Activated CD4-positive, alpha-beta T cell treated with anti-CD3 and anti-CD28 coated beads, Interleukin-2, amount 50 U/mL, for 48 hours (primary cell): ENCODE results near the gene CPM.
"Not testable (repeated sequence)": the region's sequence is repeated elsewhere in the genome, so short reads cannot be mapped to it uniquely, and the experiment has no call there.

Source experiments
- DNase-seq, 2 experiments: peaks; one replicate each; pipeline ENCODE4 v3.0.0-alpha.2; 2020

The CPM gene

DNA sequence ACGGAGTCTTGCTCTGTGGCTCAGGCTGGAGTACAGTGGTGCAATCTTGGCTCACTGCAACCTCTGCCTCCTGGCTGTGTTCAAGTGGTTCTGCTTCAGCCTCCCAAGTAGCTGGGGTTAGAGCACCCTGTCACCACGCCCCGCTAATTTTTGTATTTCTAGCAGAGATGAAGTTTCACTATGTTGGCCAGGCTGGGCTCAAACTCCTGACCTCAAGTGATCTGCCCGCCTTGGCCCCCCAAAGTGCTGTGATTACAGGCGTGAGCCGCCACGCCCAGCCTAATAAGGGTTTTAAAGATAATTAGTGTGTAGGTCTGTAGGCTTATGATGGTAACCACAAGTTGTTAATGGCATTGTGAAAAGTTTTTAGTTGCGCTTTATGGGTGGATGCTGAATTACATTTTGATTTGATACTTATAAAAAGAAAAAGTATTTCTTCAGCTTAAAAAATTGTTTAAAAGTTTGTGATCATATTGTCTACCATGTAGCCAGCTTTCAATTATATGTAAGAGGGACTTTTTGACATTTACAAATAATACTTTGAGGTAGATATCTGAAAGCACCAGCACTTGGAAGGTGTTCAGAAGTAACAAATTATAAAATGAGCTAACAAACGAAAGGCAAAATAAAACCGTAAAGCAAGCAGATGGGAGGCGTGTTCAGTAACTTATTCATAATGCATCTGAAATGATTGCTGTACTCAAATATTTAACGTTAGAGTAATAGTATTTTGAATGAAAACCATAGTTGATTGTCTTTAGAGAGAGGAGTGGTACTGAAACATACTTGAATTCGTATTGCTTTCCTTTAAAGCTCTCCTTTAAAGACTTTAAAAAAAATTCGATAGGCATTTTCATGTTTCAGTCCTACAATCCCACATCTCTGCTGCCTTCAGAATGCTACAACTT lies 87.9 kb downstream of the CPM start:
- DNase-seq = no peak

GRCh38 chr12:68844318-68844745 lies 88.6 kb downstream of the CPM start:
- no peak for DNase-seq

GRCh38 chr12:68842784-68843567 lies 90.0 kb downstream of the CPM start:
- DNase-seq = no peak

GRCh38 chr12:68842123-68842522 lies 90.8 kb downstream of the CPM start:
- no peak for DNase-seq

- DNase-seq = no peak
Observed at GRCh38 chr12:68841717-68842116, 91.3 kb downstream of the CPM start.

- DNase-seq = not testable (repeated sequence)
Observed at GRCh38 chr12:68841175-68841574, 91.8 kb downstream of the CPM start.

DNA sequence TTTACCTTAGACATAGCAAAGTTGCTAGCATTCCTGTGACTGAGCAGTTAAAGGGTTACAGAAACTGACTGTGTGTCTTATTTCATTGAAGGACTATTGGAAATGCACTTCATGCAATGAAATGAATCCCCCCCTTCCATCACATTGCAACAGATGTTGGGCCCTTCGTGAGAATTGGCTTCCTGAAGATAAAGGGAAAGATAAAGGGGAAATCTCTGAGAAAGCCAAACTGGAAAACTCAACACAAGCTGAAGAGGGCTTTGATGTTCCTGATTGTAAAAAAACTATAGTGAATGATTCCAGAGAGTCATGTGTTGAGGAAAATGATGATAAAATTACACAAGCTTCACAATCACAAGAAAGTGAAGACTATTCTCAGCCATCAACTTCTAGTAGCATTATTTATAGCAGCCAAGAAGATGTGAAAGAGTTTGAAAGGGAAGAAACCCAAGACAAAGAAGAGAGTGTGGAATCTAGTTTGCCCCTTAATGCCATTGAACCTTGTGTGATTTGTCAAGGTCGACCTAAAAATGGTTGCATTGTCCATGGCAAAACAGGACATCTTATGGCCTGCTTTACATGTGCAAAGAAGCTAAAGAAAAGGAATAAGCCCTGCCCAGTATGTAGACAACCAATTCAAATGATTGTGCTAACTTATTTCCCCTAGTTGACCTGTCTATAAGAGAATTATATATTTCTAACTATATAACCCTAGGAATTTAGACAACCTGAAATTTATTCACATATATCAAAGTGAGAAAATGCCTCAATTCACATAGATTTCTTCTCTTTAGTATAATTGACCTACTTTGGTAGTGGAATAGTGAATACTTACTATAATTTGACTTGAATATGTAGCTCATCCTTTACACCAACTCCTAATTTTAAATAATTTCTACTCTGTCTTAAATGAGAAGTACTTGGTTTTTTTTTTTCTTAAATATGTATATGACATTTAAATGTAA lies 93.5 kb downstream of the CPM start:
- no peak for DNase-seq

- DNase-seq = no peak
Observed at GRCh38 chr12:68838046-68838886, 94.7 kb downstream of the CPM start.

GRCh38 chr12:68837215-68837614 lies 95.8 kb downstream of the CPM start:
- no peak for DNase-seq

DNA sequence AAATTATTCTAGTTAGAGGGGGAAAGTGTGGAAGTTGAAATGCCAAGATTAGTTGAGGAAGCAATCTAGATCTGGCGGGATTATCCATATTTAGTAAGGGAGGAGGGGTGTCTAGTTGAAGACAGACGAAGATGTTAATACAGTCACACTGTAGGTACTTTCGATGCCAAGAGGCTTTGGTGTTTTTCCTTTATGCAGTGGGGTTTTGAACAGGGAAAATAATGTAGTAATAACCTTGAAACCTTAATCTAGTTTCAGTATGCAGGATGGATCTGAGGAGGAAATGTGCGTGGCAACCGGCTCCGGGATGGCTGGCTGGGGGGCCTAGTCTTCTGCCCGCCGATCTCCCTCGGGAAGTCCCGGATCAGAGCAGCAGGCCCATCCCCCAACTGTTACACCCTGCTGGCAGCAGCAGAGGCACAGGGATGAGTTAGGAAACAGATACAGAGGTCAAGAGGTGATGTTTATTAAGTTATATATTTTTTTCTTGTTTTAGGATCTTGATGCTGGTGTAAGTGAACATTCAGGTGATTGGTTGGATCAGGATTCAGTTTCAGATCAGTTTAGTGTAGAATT lies 97.5 kb downstream of the CPM start:
- DNase-seq = no peak

- no peak for DNase-seq
Observed at GRCh38 chr12:68833508-68833907, 99.5 kb downstream of the CPM start.

DNA sequence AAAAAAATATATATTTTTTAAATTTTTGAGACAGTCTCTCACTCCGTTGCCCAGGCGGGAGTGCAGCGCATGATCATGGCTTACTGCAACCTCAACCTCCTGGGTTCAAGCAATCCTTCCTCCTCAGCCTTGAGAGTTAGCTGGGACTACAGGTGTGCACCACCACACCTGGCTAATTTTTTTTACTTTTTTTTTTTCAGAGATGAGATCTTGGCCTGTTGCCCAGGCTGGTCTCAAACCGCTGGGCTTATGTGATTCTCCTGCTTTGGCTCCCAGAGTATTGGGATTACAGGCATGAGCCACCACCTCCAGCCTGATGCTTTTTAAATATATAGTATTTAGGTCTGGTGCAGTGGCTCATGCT lies 100.5 kb downstream of the CPM start:
- DNase-seq = no peak

GRCh38 chr12:68831751-68832503 lies 101.0 kb downstream of the CPM start:
- no peak for DNase-seq

DNA sequence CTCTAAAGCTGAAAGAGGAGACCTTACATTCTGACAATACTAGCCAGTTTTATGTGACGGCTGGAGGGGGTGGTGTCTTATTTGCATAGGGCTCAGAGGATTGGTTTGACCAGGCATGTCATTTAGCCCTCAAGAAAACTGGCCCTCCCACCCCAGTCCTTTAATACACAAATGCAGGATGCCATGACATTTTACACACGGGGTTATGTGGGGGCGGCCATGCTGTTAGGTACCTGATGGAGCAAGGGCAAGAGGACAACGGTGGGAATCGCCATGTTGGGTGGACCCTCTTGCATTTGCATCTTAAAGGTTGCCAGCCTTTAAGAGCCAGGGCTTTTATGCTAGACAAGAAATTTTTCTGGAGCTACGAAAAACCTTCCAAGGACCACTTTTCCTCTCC lies 101.7 kb downstream of the CPM start:
- no peak for DNase-seq

DNA sequence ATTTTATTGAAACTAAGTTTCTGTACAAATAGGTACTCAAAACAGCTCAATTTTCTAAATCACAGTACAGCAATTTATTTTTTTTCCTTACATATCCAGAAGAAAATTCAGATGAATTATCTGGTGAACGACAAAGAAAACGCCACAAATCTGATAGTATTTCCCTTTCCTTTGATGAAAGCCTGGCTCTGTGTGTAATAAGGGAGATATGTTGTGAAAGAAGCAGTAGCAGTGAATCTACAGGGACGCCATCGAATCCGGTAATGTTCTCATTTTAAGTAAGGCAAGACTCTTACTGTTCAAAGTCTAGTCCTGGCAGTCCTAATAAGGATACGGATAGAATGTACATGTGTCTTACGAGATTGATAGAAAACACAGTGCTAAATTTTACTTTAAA lies 104.3 kb downstream of the CPM start:
- DNase-seq = no peak

- DNase-seq = no peak
Observed at GRCh38 chr12:68827895-68828671, 104.9 kb downstream of the CPM start.

GRCh38 chr12:68825569-68826217 lies 107.3 kb downstream of the CPM start:
- no peak for DNase-seq

DNA sequence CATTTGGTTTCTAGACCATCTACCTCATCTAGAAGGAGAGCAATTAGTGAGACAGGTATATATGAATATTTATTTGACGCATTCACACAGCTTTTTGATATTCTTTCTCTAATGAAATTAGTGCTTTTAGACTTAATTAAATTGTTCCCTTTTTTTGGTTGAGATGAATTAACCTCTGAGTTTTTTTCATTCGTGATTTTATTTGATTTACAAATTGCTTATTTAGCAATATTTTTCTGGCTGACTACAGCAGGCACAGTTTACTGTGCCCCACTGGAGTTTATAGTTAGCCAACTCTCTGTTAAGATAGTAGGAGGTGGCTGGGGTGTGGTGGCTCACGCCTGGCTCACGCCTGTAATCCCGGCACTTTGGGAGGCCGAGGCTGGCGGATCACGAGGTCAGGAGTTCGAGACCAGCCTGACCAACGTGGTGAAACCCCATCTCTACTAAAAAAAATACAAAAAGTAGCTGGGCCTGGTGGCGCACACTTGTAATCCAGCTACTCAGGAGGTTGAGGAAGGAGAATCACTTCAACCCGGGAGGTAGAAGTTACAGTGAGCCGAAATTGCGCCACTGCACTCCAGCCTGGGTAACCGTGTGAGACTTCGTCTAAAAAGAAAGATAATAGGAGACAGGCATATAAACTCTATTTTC lies 108.2 kb downstream of the CPM start:
- no peak for DNase-seq

DNA sequence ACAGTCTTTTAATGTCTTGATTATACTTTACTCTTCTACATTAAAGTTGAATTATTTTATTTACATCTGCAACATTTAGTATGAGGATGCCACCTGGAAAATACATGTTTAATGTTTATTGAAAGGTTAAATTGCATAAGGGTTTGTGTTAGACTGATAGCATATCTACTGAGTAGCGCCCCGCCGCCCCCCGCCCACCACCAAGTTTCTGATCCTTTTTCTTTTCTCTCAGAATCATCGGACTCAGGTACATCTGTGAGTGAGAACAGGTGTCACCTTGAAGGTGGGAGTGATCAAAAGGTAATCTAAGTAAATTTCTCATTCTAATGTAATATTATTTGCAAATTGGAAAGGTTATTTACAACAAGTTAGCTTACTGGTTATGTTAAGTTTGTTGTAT lies 108.8 kb downstream of the CPM start:
- no peak for DNase-seq
